HL-60 (cell line): ENCODE data around the gene N4BP2L2.

ENCODE experiments used
- CTCF ChIP-seq: IDR thresholded peaks from one replicate; pipeline ENCODE4 v1.5.1; 2011; ENCODE audit warnings: low read length, control low read depth, inconsistent platforms; ENCODE audit not compliant: insufficient read depth
- GABPA ChIP-seq: IDR thresholded peaks from 2 replicates; pipeline ENCODE4 v1.6.1; 2012; ENCODE audit warnings: low read depth
- POLR2AphosphoS5 ChIP-seq: IDR thresholded peaks from 2 replicates; pipeline ENCODE4 v1.6.1; 2012; ENCODE audit warnings: low read depth
- REST ChIP-seq: IDR thresholded peaks from 2 replicates; pipeline ENCODE4 v1.6.1; 2012; ENCODE audit warnings: low read depth; ENCODE audit not compliant: insufficient replicate concordance
- SPI1 ChIP-seq: IDR thresholded peaks from 2 replicates; pipeline ENCODE4 v1.6.1; 2012; ENCODE audit warnings: low read depth, mild to moderate bottlenecking, borderline replicate concordance

- TF ChIP-seq CTCF (no peak), POLR2AphosphoS5 (no peak), REST (no peak), GABPA (no peak), SPI1 (peak; percentile 44; the same call in 1 of the 2 replicates)
Observed at GRCh38 chr13:32585550-32586079, 47.0 kb upstream of the N4BP2L2 start.
